Stomach (tissue), 4 donors: ENCODE results near the gene MARCKS.

Experiments used
- CTCF ChIP-seq, 7 experiments: fragments of 450-650 bp in 4 of 7; fragments of 200-600 bp in 3 of 7; sonication (generic) in 3 of 7; IDR thresholded peaks; one replicate each; pipeline ENCODE4 v1.5.1; 2016 to 2019; ENCODE audit warnings: antibody characterized with exemption in 7 of 7, control low read depth in 2 of 7, mild to moderate bottlenecking in 1 of 7
- EP300 ChIP-seq: sonication (generic); formaldehyde crosslinking; IDR thresholded peaks from one replicate; pipeline ENCODE4 v1.6.1; 2017; ENCODE audit warnings: antibody characterized with exemption
- POLR2A ChIP-seq, 4 donors: fragments of 450-650 bp; IDR thresholded peaks; one replicate each; pipeline ENCODE4 v1.6.1; 2016; ENCODE audit warnings: antibody characterized with exemption in 4 of 4, control low read depth in 2 of 4, mild to moderate bottlenecking in 1 of 4, moderate library complexity in 1 of 4
- POLR2AphosphoS5 ChIP-seq, 3 donors: sonication (generic); formaldehyde crosslinking; IDR thresholded peaks; one replicate each; pipeline ENCODE4 v1.6.1; 2016; ENCODE audit warnings: antibody characterized with exemption in 3 of 3

- TF ChIP-seq POLR2AphosphoS5 (IDR thresholded peaks at IDR 0.05) (no peak), CTCF (IDR thresholded peaks at IDR 0.05) (no peak), POLR2A (IDR thresholded peaks at IDR 0.05) (no peak), EP300 (no peak)
Observed at GRCh38 chr6:113855500-113856374, 1.4 kb upstream of the MARCKS start.
